Ectodermal cell (in vitro differentiated cells): ENCODE measurements around the gene EPHX1.

ENCODE experiments used
- H3K27ac ChIP-seq: 2 replicates; pipeline ENCODE4 v1.7.0; 2013; ENCODE audit warnings: mild to moderate bottlenecking, low read depth, low read length; ENCODE audit not compliant: insufficient read depth, poor library complexity, severe bottlenecking
- H3K27me3 ChIP-seq: 2 replicates; pipeline ENCODE4 v1.7.0; 2013; ENCODE audit warnings: mild to moderate bottlenecking, low read length; ENCODE audit not compliant: insufficient read depth, control insufficient read depth, poor library complexity, severe bottlenecking
- H3K36me3 ChIP-seq: one replicate; pipeline ENCODE4 v1.7.0; 2013; ENCODE audit warnings: low read length; ENCODE audit not compliant: control insufficient read depth, insufficient read depth
- H3K4me1 ChIP-seq: one replicate; pipeline ENCODE4 v1.7.0; 2013; ENCODE audit warnings: low read length; ENCODE audit not compliant: control insufficient read depth, insufficient read depth
- H3K4me3 ChIP-seq: 2 replicates; pipeline ENCODE4 v1.7.0; 2013; ENCODE audit warnings: low read depth, low read length, control low read depth; ENCODE audit not compliant: insufficient read depth
- H3K9me3 ChIP-seq: 2 replicates; pipeline ENCODE4 v1.7.0; 2013; ENCODE audit warnings: mild to moderate bottlenecking, low read length, moderate library complexity; ENCODE audit not compliant: control insufficient read depth
- WGBS, 2 experiments: methylation state at CpG; one replicate each; pipeline ENCODE4 v1.1.7; 2013; ENCODE audit warnings: missing lambda C conversion rate in 2 of 2; 5-methylcytosine and 5-hydroxymethylcytosine counted together

EPHX1 gene

GRCh38 chr1:225816643-225817538 is 7.0 kb downstream of the EPHX1 start:
- 81% methylated on average over 17 of the region's 17 CpGs for WGBS, 2 experiments
- Histone ChIP-seq H3K9me3 (no peaks in the 10 kb centered on the region), H3K27ac (no peak overlapping the region), H3K27me3 (no peaks in the 10 kb centered on the region), H3K36me3 (no peaks in the 10 kb centered on the region), H3K4me3 (no peak overlapping the region), H3K4me1 (peaks cover 22% of the 10 kb centered on the region)

- H3K4me1 ChIP-seq, result peaks cover 22% of the 10 kb centered on the region
- H3K9me3 ChIP-seq, result no peaks in the 10 kb centered on the region
- no peaks in the 10 kb centered on the region for H3K36me3 ChIP-seq
- H3K27me3 ChIP-seq, result no peaks in the 10 kb centered on the region
- H3K27ac ChIP-seq, result peak overlapping the region; percentile 2
- 74% methylated on average over 8 of the region's 8 CpGs for WGBS, 2 experiments
- H3K4me3 ChIP-seq, result no peak overlapping the region
Observed at GRCh38 chr1:225817611-225818061, 7.7 kb downstream of the EPHX1 start.

GRCh38 chr1:225818229-225818628 is 8.3 kb downstream of the EPHX1 start:
- H3K27ac ChIP-seq, result no peak overlapping the region
- H3K36me3 ChIP-seq, result no peaks in the 10 kb centered on the region
- peaks cover 21% of the 10 kb centered on the region for H3K4me1 ChIP-seq
- H3K4me3 ChIP-seq, result no peak overlapping the region
- H3K27me3 ChIP-seq, result no peaks in the 10 kb centered on the region
- 81 to 86% methylated on average over 7 of the region's 7 CpGs for WGBS, 2 experiments
- no peaks in the 10 kb centered on the region for H3K9me3 ChIP-seq

GRCh38 chr1:225819346-225820192 is 9.6 kb downstream of the EPHX1 start:
- no peak overlapping the region for H3K4me3 ChIP-seq
- 93 to 94% methylated on average over 12 of the region's 12 CpGs for WGBS, 2 experiments
- H3K9me3 ChIP-seq, result no peaks in the 10 kb centered on the region
- peaks cover 24% of the 10 kb centered on the region for H3K4me1 ChIP-seq
- no peak overlapping the region for H3K27ac ChIP-seq
- no peaks in the 10 kb centered on the region for H3K27me3 ChIP-seq
- H3K36me3 ChIP-seq, result no peaks in the 10 kb centered on the region

GRCh38 chr1:225820522-225821120 is 10.7 kb downstream of the EPHX1 start:
- H3K4me1 ChIP-seq, result peaks cover 35% of the 10 kb centered on the region

GRCh38 chr1:225822655-225823403 is 12.9 kb downstream of the EPHX1 start:
- peaks cover 26% of the 10 kb centered on the region for H3K4me1 ChIP-seq
- WGBS, 2 experiments, result 95 to 96% methylated on average over 12 of the region's 12 CpGs

More at GRCh38 chr1:225820522-225821120, 10.7 kb downstream of the EPHX1 start:
- WGBS, 2 experiments, result 88 to 93% methylated on average over 5 of the region's 5 CpGs
- Histone ChIP-seq H3K27me3 (no peaks in the 10 kb centered on the region), H3K4me3 (no peak overlapping the region), H3K36me3 (no peaks in the 10 kb centered on the region), H3K27ac (no peak overlapping the region), H3K9me3 (no peaks in the 10 kb centered on the region)

GRCh38 chr1:225823811-225824261 is 13.9 kb downstream of the EPHX1 start:
- Histone ChIP-seq H3K4me1 (peaks cover 23% of the 10 kb centered on the region), H3K27ac (no peak overlapping the region), H3K27me3 (no peaks in the 10 kb centered on the region), H3K4me3 (no peak overlapping the region), H3K36me3 (no peaks in the 10 kb centered on the region), H3K9me3 (no peaks in the 10 kb centered on the region)
- WGBS, 2 experiments, result 79 to 82% methylated on average over 12 of the region's 12 CpGs

More at GRCh38 chr1:225822655-225823403, 12.9 kb downstream of the EPHX1 start:
- H3K4me3 ChIP-seq, result no peak overlapping the region
- no peaks in the 10 kb centered on the region for H3K9me3 ChIP-seq
- H3K27me3 ChIP-seq, result no peaks in the 10 kb centered on the region
- no peaks in the 10 kb centered on the region for H3K36me3 ChIP-seq
- H3K27ac ChIP-seq, result no peak overlapping the region

- WGBS, 2 experiments, result 46% methylated on average over 12 of the region's 12 CpGs
- Histone ChIP-seq H3K4me3 (no peak overlapping the region), H3K27me3 (no peaks in the 10 kb centered on the region), H3K36me3 (no peaks in the 10 kb centered on the region), H3K4me1 (peaks cover 23% of the 10 kb centered on the region), H3K27ac (no peak overlapping the region), H3K9me3 (no peaks in the 10 kb centered on the region)
Observed at GRCh38 chr1:225824533-225824941, 14.6 kb downstream of the EPHX1 start.

GRCh38 chr1:225825078-225825477 is 15.2 kb downstream of the EPHX1 start:
- no peaks in the 10 kb centered on the region for H3K36me3 ChIP-seq
- 89 to 94% methylated on average over 6 of the region's 6 CpGs for WGBS, 2 experiments

More at GRCh38 chr1:225825078-225825477, 15.2 kb downstream of the EPHX1 start:
- Histone ChIP-seq H3K27me3 (no peaks in the 10 kb centered on the region), H3K27ac (no peak overlapping the region), H3K4me1 (peaks cover 23% of the 10 kb centered on the region), H3K9me3 (no peaks in the 10 kb centered on the region), H3K4me3 (no peak overlapping the region)
